Activated CD4-positive, CD25-positive, alpha-beta regulatory T cell (primary cell): ENCODE measurements around the gene ZIM2.
A peak's percentile ranks its signal among the peaks of the same experiment; 100 is the strongest.

ENCODE experiments used
- DNase-seq, 4 experiments: peaks; one replicate each; lab custom pipeline; 2025; lab: John Stamatoyannopoulos, UW

The ZIM2 gene

DNA sequence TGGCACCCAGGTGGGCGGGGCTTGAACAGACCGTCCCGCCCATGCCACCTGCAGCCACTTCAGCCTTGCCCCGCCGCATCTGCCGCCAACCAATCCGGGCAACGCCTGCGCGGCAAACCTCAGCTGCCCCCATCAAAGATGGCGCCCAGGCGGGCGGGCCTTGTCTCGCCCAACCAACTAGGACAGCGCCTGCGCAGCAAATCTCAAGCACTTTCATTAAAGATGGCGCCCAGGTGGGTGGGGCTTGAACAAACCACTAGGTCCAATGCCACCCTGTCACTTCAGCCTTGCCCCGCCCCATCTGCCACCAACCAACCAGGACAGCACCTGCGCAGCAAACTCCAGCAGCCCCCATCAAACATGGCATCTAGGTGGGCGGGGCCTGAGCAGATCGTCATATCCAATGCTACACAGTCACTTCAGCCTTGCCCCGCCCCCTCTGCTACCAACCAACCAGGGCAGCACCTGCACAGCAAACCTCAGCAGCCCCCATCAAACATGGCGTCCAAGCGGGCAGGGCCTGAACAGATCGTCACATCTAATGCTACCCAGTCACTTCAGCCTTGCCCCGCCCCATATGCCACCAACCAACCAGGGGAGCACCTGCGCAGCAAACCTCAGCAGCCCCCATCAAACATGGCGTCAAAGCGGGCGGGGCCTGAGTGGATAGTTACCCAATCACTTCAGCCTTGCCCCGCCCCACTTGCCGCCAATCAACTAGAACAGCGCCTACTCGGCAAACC lies 1.4 kb downstream of the ZIM2 start:
- peak in 2 of 4 experiments; percentile 9 to 11 for DNase-seq

- DNase-seq, result no peak
These were observed 2.3 kb downstream of the ZIM2 start for GRCh38 chr19:56838024-56838908.

DNA sequence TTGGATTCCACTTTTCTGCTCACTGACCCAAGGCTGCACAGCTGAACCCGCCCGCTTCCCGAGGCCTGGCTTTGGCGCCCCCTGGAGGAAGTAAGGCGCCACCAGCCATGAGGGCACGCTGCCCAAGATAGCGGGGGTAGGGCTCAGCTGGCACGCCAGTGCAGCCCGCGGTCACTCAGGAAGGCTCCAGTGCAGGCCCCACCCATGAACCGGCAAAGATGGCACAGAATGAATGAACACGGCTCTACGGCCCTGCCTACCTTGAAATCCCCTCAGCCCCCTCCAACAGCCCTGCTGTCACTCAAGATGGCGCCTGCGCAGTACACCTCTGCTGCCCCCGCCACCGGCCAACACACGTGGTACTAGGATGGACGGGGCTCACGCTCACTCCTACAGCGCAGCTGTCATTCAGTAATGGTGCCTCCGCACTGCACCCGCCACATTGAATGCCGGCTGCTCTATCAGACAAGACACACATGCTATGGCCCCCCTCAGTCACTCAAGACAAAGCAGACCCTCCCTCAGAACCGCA lies 3.0 kb downstream of the ZIM2 start:
- no peak for DNase-seq

DNA sequence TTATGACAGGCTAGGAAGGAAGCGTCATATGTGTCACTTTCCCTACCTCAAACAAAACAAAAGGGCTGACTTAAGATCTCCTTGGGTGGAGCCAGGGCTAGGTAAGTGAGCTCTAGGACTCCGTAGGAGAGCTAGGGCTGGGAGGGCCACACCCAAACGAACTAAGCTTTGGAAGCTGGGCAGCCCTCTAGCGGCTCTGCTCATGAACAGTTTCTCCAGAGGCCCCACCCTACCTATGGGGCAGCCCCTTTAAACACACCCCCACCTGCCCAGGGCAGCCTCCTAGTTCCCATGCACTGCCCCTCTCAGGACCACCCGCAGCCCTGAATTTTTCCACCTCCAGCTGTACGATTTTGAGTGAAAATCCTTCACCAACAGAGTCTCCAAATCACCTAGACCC lies 3.5 kb downstream of the ZIM2 start:
- DNase-seq, result no peak

- no peak for DNase-seq
These were observed 4.5 kb downstream of the ZIM2 start for GRCh38 chr19:56836059-56836458.

DNA sequence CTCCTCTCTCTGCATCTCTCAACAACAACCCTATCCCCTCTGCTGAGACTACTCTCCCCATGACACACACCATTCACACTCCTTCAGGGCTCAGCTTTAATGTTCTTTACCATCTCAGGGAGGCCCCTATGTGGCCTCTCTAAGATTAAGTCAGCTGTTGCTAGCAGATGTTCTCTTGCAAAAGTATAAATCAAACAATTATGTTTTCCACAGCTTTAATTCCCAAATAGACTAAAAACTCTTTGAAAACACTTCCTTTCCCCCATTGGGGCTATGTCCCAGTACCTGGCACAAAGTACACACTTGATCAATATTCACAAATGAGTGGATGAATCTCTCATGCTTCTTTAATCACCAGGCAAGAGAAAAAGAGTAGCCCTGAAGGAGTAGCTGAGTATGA lies 5.1 kb downstream of the ZIM2 start:
- DNase-seq, result no peak

DNA sequence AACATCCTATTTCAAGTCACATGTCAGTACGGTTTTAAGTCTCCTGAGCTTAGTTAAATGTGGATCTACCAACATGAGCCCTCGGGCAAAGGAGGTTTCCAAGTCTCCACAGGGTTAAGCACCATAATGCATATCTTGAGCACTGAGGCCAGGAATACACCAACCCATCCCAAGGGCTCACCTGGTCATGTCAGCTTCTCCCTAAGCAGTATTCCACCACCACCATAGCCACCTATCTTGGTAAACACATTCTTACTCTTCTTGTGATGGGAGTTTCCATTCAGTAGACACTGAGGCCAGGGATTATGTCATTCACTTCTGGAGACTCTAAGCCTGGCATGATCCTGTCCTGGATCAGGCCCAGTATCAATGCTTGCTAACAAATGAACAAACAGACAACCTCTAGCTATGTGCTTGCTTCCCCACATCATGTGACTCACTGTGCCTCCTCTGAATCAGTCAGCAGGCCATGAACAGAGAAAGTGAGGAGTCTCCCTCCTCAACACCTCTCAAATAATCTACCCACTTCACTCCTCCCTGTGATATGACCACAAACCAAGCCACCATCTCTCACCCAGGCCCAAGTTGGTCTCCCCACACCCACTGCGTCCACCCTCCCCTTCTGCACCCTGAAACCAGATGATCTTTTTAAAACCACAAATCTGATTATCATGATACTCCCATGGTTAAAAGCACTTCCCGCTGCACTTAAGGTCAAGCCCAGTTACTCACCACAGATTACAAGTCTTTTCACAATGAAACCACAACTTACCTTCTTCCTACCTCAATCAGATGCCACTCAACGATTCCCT lies 5.8 kb downstream of the ZIM2 start:
- no peak for DNase-seq

GRCh38 chr19:56832352-56832928 lies 8.1 kb downstream of the ZIM2 start:
- DNase-seq, result no peak

DNA sequence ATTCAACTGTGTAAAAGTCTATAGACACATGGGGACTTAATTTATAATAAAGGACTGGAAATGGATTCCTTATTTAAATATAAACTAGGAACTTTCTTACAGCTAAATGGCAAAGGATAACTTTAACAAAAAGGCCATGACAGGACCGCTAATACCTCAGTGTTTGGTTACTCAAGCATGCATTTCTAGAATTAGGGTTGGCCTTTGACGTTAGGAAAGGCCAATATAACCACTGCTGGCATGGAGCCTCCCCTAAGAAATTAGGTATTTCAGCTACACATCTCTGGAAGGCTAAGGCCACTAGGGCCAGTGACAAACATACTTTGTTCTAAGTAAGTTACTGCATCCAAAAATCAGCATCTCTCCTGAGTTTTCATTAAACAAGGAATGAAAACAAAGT lies 9.3 kb downstream of the ZIM2 start:
- no peak for DNase-seq

- DNase-seq, result no peak
These were observed 10.9 kb downstream of the ZIM2 start for GRCh38 chr19:56829596-56829995.

GRCh38 chr19:56827708-56828107 lies 12.8 kb downstream of the ZIM2 start:
- no peak for DNase-seq

DNA sequence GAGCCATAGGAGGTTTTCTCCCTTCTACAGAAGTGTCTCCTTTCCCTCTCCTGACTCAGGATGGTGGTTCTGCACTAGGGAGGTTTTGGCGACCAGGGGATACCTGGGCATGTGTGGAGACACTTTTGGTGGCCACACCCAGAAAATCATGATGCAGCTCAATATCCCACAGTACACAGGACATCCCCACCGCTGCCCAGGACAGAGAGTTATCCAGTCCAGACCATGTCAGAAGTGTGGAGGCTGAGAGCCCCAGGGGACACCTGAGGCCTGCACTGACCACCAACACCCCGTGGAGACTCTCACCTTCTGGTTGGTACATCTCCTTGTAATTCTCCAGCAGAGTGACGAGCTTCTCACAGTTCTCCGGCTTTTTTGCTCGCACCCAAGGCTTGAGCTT lies 16.6 kb downstream of the ZIM2 start:
- no peak for DNase-seq

GRCh38 chr19:56823417-56823816 lies 17.1 kb downstream of the ZIM2 start:
- no peak for DNase-seq

- no peak for DNase-seq
These were observed 17.8 kb downstream of the ZIM2 start for GRCh38 chr19:56822755-56823154.

DNA sequence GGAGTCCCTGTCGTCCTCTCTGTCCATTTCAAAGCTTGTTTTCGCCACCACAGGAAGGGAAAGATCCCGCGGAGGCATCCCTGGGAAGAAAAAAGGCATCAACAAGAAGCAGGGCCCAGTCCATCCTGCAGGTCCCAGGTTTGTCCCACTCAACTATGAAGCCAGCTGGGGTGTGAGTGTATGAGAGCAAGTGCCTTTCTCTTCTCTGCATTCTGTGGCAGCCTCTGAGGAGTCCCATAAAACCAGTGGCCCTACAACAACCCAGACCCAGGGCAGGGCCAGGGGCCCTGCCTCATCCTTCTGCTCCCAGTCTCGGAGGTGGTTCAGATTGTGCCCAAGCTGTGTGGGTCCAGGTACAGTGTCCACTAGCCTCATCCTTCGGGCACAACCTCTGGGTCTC lies 18.9 kb downstream of the ZIM2 start:
- no peak for DNase-seq

- no peak for DNase-seq
These were observed 19.3 kb downstream of the ZIM2 start for GRCh38 chr19:56821209-56821608.

DNA sequence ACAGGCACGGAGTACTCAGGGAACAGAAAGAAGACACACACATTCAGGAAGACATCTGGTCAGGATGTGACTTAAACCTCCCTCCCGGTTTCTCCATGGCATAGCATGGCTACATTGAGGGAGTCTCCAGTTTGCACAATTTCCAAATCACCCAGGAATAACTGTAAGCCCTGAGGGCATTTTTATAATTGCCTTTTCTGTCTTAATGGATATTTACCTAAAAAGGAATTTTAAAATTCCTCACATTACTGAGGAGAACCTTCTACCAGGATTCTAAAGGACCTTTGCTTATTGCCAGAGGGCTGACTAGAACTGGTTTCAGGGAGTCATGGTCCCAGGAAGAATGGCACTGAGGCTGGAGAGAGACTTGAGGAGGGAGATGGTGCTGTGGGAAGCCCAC lies 21.4 kb downstream of the ZIM2 start:
- DNase-seq, result no peak

DNA sequence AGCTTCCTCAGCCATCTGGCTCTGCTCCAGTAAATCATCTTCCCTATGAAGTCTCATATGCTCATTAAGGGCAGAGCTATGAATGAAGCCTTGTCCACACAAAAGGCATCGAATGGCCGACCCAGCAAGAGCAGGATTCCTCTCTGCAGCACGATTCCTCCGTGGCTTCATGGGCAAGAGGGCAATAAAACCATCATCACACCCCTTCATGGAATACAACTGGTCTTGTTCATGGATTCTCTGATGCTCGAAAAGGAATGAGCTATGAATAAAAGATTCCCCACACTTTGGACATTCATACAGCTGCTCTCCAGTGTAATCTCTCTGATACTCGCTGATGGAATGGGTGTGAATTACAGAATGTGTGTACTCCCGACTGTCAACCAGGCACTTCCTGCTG lies 25.9 kb downstream of the ZIM2 start:
- no peak for DNase-seq

GRCh38 chr19:56813531-56813930 lies 27.0 kb downstream of the ZIM2 start:
- no peak for DNase-seq

DNA sequence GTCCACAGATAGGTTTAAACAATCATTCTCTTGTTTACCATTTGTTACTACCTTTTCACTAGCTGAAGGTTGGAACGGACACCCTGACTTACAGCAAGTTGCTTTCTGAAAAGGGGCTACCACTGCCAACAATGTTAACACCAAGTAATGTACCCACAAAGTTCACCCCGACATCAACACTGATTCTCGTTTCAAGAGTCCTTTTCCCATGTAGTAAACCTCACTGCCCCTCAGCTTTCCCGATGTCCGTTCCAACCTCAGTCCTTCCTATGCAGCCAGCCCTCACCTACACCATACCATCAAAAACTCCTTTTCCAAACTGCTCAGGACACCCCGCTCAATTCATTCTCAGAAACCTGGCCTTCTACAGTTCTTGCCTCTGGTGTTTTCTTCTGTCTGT lies 29.0 kb downstream of the ZIM2 start:
- DNase-seq, result no peak

DNA sequence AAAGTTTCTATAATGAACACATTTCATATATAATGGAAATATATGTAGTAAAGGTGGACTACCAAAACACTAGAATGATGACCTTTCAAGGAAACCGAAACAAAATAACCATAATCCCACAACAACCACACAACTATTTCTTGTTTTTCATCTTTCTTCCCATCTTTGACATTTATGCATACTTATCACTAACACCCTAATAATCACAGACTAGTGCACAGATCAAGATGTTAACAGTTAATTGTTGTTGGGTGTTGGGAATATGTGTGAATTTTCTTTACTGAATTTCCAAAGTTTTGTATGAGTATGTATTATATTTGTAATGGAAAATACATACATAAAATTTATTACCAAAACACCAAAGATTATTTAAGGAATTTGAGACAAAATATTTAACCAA lies 30.3 kb downstream of the ZIM2 start:
- no peak for DNase-seq
